HG03520 (cell line): ENCODE data around the gene SSTR3.

Source experiments
- ATAC-seq: cut with Tn5 transposase; IDR thresholded peaks from one replicate; pipeline ENCODE4 v1.9.1; 2021; ENCODE audit warnings: mild to moderate bottlenecking, moderate library complexity; ENCODE audit not compliant: unreplicated experiment

SSTR3 gene

GRCh38 chr22:37169947-37170688 lies 42.2 kb downstream of the SSTR3 start:
- ATAC-seq: no peak

GRCh38 chr22:37169406-37169805 lies 42.9 kb downstream of the SSTR3 start:
- ATAC-seq: no peak

- no peak for ATAC-seq
Measured at GRCh38 chr22:37167981-37168647, 44.2 kb downstream of the SSTR3 start.

GRCh38 chr22:37167176-37167980 lies 44.9 kb downstream of the SSTR3 start:
- ATAC-seq: no peak

GRCh38 chr22:37166675-37167066 lies 45.6 kb downstream of the SSTR3 start:
- no peak for ATAC-seq

- ATAC-seq: no peak
Measured at GRCh38 chr22:37165940-37166674, 46.2 kb downstream of the SSTR3 start.

GRCh38 chr22:37165066-37165465 lies 47.2 kb downstream of the SSTR3 start:
- ATAC-seq: no peak

- ATAC-seq: no peak
Measured at GRCh38 chr22:37164505-37164887, 47.8 kb downstream of the SSTR3 start.

GRCh38 chr22:37163575-37164504 lies 48.4 kb downstream of the SSTR3 start:
- no peak for ATAC-seq

- ATAC-seq: no peak
Measured at GRCh38 chr22:37163096-37163489, 49.2 kb downstream of the SSTR3 start.

- ATAC-seq: peak; percentile 34
Measured at GRCh38 chr22:37162221-37163095, 49.8 kb downstream of the SSTR3 start.

GRCh38 chr22:37161443-37161842 lies 50.8 kb downstream of the SSTR3 start:
- no peak for ATAC-seq

GRCh38 chr22:37160027-37160426 lies 52.2 kb downstream of the SSTR3 start:
- no peak for ATAC-seq

GRCh38 chr22:37158963-37159290 lies 53.4 kb downstream of the SSTR3 start:
- ATAC-seq: no peak

- no peak for ATAC-seq
Measured at GRCh38 chr22:37157516-37158285, 54.6 kb downstream of the SSTR3 start.

GRCh38 chr22:37156686-37157435 lies 55.4 kb downstream of the SSTR3 start:
- ATAC-seq: no peak

GRCh38 chr22:37155971-37156370 lies 56.3 kb downstream of the SSTR3 start:
- no peak for ATAC-seq
